Measurements from ENCODE around the gene MKI67. TPM values are rescaled to one million over a fixed set of nuclear protein-coding genes. Genes with fewer than 3 reads are reported as not detected.

Gene MKI67
- total RNA-seq, 1 experiment from 2014 or later, result 111 TPM

GRCh38 chr10:128052696-128053095 is 73.5 kb downstream of the MKI67 start:
- intact Hi-C loops (cut with micrococcal nuclease; ENCODE audit: unreplicated experiment), result no loop called here
- Mint-ChIP-seq H3K4me3 (ENCODE audit: unreplicated experiment) (no peak overlapping the region), H3K27ac (ENCODE audit: unreplicated experiment) (no peak overlapping the region), H3K27me3 (ENCODE audit: insufficient read depth, unreplicated experiment) (peaks cover 3% of the 10 kb centered on the region), H3K4me1 (ENCODE audit: low read depth, unreplicated experiment) (no peaks in the 10 kb centered on the region), H3K36me3 (ENCODE audit: insufficient read depth, unreplicated experiment) (no peaks in the 10 kb centered on the region), H3K9me3 (ENCODE audit: unreplicated experiment) (no peaks in the 10 kb centered on the region)
- no peak for TF ChIP-seq CTCF (IDR thresholded peaks at IDR 0.05; ENCODE audit: insufficient read depth in 1 of 2, low read depth in 1 of 2, low read length in 1 of 2, severe bottlenecking in 1 of 2, unreplicated experiment in 1 of 2)
- Histone ChIP-seq H3K27me3 (replicated peaks; ENCODE audit: control insufficient read depth, insufficient read depth, low read length) (no peaks in the 10 kb centered on the region), H3K4me1 (no peaks in the 10 kb centered on the region), H3K4me3 (ENCODE audit: low read depth, low read length) (no peak overlapping the region), H3K9me3 (no peaks in the 10 kb centered on the region), H3K36me3 (ENCODE audit: control insufficient read depth, insufficient read depth, low read length) (no peaks in the 10 kb centered on the region)
- DNase-seq, result peak in 1 of 2 experiments; percentile 9
- BruUV-seq (replicated peaks), result no TSS peak
- ChIA-PET CTCF (no interaction called here), POLR2A (no interaction called here)

- no TSS peak for BruUV-seq (replicated peaks)
- no peak overlapping the region for H3K4me3 ChIP-seq (ENCODE audit: low read depth, low read length)
- no peak for TF ChIP-seq CTCF (IDR thresholded peaks at IDR 0.05; ENCODE audit: insufficient read depth in 1 of 2, low read depth in 1 of 2, low read length in 1 of 2, severe bottlenecking in 1 of 2, unreplicated experiment in 1 of 2)
- H3K36me3 ChIP-seq (ENCODE audit: control insufficient read depth, insufficient read depth, low read length), result no peaks in the 10 kb centered on the region
- ChIA-PET CTCF (no interaction called here), POLR2A (no interaction called here)
- H3K27me3 ChIP-seq (replicated peaks; ENCODE audit: control insufficient read depth, insufficient read depth, low read length), result no peaks in the 10 kb centered on the region
- DNase-seq, result peak in 1 of 2 experiments; percentile 6
- Mint-ChIP-seq H3K27ac (ENCODE audit: unreplicated experiment) (no peak overlapping the region), H3K4me3 (ENCODE audit: unreplicated experiment) (no peak overlapping the region), H3K9me3 (ENCODE audit: unreplicated experiment) (no peaks in the 10 kb centered on the region), H3K4me1 (ENCODE audit: low read depth, unreplicated experiment) (no peaks in the 10 kb centered on the region), H3K27me3 (ENCODE audit: insufficient read depth, unreplicated experiment) (no peaks in the 10 kb centered on the region), H3K36me3 (ENCODE audit: insufficient read depth, unreplicated experiment) (no peaks in the 10 kb centered on the region)
- no peaks in the 10 kb centered on the region for H3K9me3 ChIP-seq
- no peaks in the 10 kb centered on the region for H3K4me1 ChIP-seq
- intact Hi-C loops (cut with micrococcal nuclease; ENCODE audit: unreplicated experiment), result no loop called here
Measured at GRCh38 chr10:128051548-128051947, 74.7 kb downstream of the MKI67 start.

DNA sequence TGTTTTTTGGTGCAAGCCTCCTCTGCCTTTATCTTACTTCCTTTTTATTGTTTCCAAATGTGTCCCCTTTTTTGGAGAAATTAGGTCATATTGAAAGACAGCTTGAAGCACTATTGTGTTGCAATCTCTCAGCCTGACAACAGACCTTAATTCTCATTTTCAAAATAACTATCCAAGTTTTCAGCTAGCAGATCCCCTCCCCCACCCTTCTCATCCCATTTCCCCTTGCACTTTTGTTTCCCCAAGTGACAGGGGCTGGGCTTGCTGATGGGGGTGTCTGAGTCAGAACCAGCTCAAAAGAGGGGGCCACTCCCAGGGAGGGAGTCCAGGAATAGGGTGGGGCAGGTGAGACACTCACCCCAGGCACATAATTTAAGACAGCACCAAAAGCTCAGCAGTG is 75.3 kb downstream of the MKI67 start:
- BruUV-seq (replicated peaks), result no TSS peak
- Mint-ChIP-seq H3K27me3 (ENCODE audit: insufficient read depth, unreplicated experiment) (no peaks in the 10 kb centered on the region), H3K4me1 (ENCODE audit: low read depth, unreplicated experiment) (no peaks in the 10 kb centered on the region), H3K9me3 (ENCODE audit: unreplicated experiment) (no peaks in the 10 kb centered on the region), H3K36me3 (ENCODE audit: insufficient read depth, unreplicated experiment) (no peaks in the 10 kb centered on the region), H3K4me3 (ENCODE audit: unreplicated experiment) (no peak overlapping the region), H3K27ac (ENCODE audit: unreplicated experiment) (no peak overlapping the region)
- no peak for TF ChIP-seq CTCF (IDR thresholded peaks at IDR 0.05; ENCODE audit: insufficient read depth in 1 of 2, low read depth in 1 of 2, low read length in 1 of 2, severe bottlenecking in 1 of 2, unreplicated experiment in 1 of 2)
- Histone ChIP-seq H3K4me1 (no peaks in the 10 kb centered on the region), H3K4me3 (ENCODE audit: low read depth, low read length) (no peak overlapping the region), H3K36me3 (ENCODE audit: control insufficient read depth, insufficient read depth, low read length) (no peaks in the 10 kb centered on the region), H3K9me3 (no peaks in the 10 kb centered on the region), H3K27me3 (replicated peaks; ENCODE audit: control insufficient read depth, insufficient read depth, low read length) (no peaks in the 10 kb centered on the region)
- ChIA-PET CTCF (no interaction called here), POLR2A (no interaction called here)
- intact Hi-C loops (cut with micrococcal nuclease; ENCODE audit: unreplicated experiment), result no loop called here
- DNase-seq, result peak in 1 of 2 experiments; percentile 3

All from Caco-2 (cell line).